ENCODE measurements around the gene MYRFL. TPM values are rescaled to one million over a fixed set of nuclear protein-coding genes. Genes with fewer than 3 reads are reported as not detected.

MYRFL gene
- total and polyA plus RNA-seq, 2 of the 8 experiments (the other 6 are each of a cell fraction or from before 2014, with no cell fraction given): 1.1 to 2.0 TPM

GRCh38 chr12:69836015-69836414 is 11.0 kb downstream of the MYRFL start:
- FAIRE-seq (no peak), DNase-seq (ENCODE audit: low read depth in 1 of 2, low spot score in 2 of 2) (no peak)
- Histone ChIP-seq H2BK12ac (ENCODE audit: low read depth, low read length) (no peak overlapping the region), H3K36me3 (ENCODE audit: control insufficient read depth in 2 of 4, insufficient read depth in 4 of 4, low read length in 3 of 4) (no peaks in the 10 kb centered on the region), H3K79me1 (ENCODE audit: low read depth, low read length) (no peaks in the 10 kb centered on the region), H3K4me2 (ENCODE audit: insufficient read depth in 1 of 2, low read depth in 2 of 2, low read length in 2 of 2) (no peak overlapping the region), H2AK5ac (ENCODE audit: low read depth, low read length) (no peak overlapping the region), H2BK120ac (replicated peaks; ENCODE audit: low read depth, low read length) (no peak overlapping the region), H3K9me3 (ENCODE audit: insufficient read depth in 2 of 2, low read depth in 1 of 2, low read length in 1 of 2) (no peaks in the 10 kb centered on the region), H2BK15ac (ENCODE audit: low read length) (no peak overlapping the region), H3K56ac (replicated peaks; ENCODE audit: insufficient read length, low read depth, low read length) (no peak overlapping the region), H3K23ac (ENCODE audit: insufficient read length) (no peak overlapping the region), H4K20me1 (replicated peaks in 1 of 2; ENCODE audit: control insufficient read depth in 1 of 2, insufficient read depth in 2 of 2, low read length in 2 of 2) (no peaks in the 10 kb centered on the region), H3K27ac (ENCODE audit: low read depth, low read length) (no peak overlapping the region), H2AFZ (ENCODE audit: low read length) (no peak overlapping the region), H4K91ac (replicated peaks; ENCODE audit: insufficient read length, low read length) (no peak overlapping the region), H3K79me2 (ENCODE audit: control insufficient read depth in 1 of 2, insufficient read depth in 2 of 2, low read length in 2 of 2) (no peaks in the 10 kb centered on the region), H3K27me3 (replicated peaks in 1 of 4; ENCODE audit: control insufficient read depth in 3 of 4, extremely low read depth in 1 of 4, insufficient read depth in 3 of 4, low read length in 3 of 4) (no peaks in the 10 kb centered on the region), H3K4ac (replicated peaks; ENCODE audit: insufficient read length, low read depth, low read length) (no peak overlapping the region), H3K4me1 (replicated peaks in 1 of 4; ENCODE audit: control insufficient read depth in 3 of 4, insufficient read depth in 4 of 4, low read length in 3 of 4) (no peaks in the 10 kb centered on the region; a peak in 1 of 7 replicates), H3K23me2 (ENCODE audit: low read depth, low read length) (no peaks in the 10 kb centered on the region; the same call in 1 of the 2 replicates), H3K9ac (replicated peaks in 1 of 4; ENCODE audit: extremely low read depth in 1 of 4, low read depth in 3 of 4, low read length in 3 of 4) (no peak overlapping the region), H3K14ac (ENCODE audit: insufficient read length) (no peak overlapping the region), H4K5ac (ENCODE audit: insufficient read length, low read depth, low read length) (no peak overlapping the region), H3K18ac (ENCODE audit: extremely low read depth, low read length) (no peak overlapping the region), H2BK20ac (ENCODE audit: low read length) (no peak overlapping the region), H2BK5ac (ENCODE audit: low read depth, low read length) (no peak overlapping the region), H3K4me3 (ENCODE audit: extremely low read depth in 1 of 4, insufficient read depth in 2 of 4, low read depth in 3 of 4, low read length in 4 of 4) (no peak overlapping the region), H4K8ac (ENCODE audit: extremely low read depth, insufficient read depth, low read length) (no peak overlapping the region)
- 95% methylated on average over 13 of the region's 13 CpGs; no CpG with 5 or more reads in 1 of the 2 experiments for WGBS, 2 experiments (ENCODE audit: extremely low coverage in 1 of 2, insufficient coverage in 1 of 2, insufficient read length in 1 of 2, insufficient replicate concordance in 2 of 2, low coverage in 1 of 2, low lambda C conversion rate in 2 of 2, missing lambda C conversion rate in 1 of 2)
- CTCF ChIA-PET (ENCODE audit: partially characterized antibody): interaction anchor here (0.5 to 1.5 kb wide), 5 partner anchors 9 to 1045 kb away, joined by 3 to 5 read pairs (median 3); no protein-coding TSS in a partner anchor
- POLR2A ChIA-PET (ENCODE audit: partially characterized antibody): no interaction called here
- no peak for TF ChIP-seq SIRT6 (IDR thresholded peaks at IDR 0.05; ENCODE audit: low read length)
- no peak for TF ChIP-seq EP300 (IDR thresholded peaks at IDR 0.05; ENCODE audit: borderline replicate concordance in 1 of 2, low read depth in 2 of 2, low read length in 2 of 2)
- no peak for TF ChIP-seq CHD2 (IDR thresholded peaks at IDR 0.05; ENCODE audit: low read length)
- TF ChIP-seq TBP (IDR thresholded peaks at IDR 0.05; ENCODE audit: low read depth, low read length): no peak
- TF ChIP-seq KDM5A (IDR thresholded peaks at IDR 0.05; ENCODE audit: low read length): no peak
